ENCODE measurements around the gene UNC45B. TPM values are rescaled to one million over a fixed set of nuclear protein-coding genes. Genes with fewer than 3 reads are reported as not detected.

The UNC45B gene
- total RNA-seq, 1 donor from 2014 or later, result 2.2 TPM

DNA sequence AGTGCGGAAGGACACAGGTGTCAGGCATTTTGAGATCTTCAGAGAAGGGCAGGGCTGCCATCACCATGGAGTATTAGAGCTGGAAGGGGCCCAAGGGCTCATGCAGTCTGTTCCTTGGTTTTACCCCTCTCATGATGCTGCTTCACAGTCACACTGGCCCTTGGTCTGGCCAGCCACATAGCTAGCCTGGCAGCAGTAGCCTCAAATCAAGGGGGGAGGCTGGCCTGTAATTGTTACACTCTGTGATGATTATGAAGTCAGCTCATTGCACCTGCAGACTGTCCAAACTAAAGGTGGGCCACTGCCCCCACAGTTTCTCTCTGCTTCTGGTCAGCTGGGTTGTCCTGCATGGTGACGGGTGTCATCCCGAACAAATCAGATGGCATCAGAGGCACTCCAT lies 26.3 kb upstream of the UNC45B start, which contains the start of gene FNDC8:
FNDC8 (plus strand) TSS at position 301 of the 400 bp plus-strand sequence; CDS start at position 380, 79 bp downstream.
- H3K9me3 Mint-ChIP-seq (ENCODE audit: unreplicated experiment), result peaks cover 6% of the 10 kb centered on the region
- peaks cover 4% of the 10 kb centered on the region for H3K4me1 Mint-ChIP-seq (ENCODE audit: low read depth, unreplicated experiment)
- no peak within 1 kb of the TSS for H3K27ac Mint-ChIP-seq (ENCODE audit: unreplicated experiment)
- DNase-seq, result no peak
- peak within 1 kb of the TSS; percentile 23 for H3K4me3 Mint-ChIP-seq (ENCODE audit: unreplicated experiment)
- H3K36me3 Mint-ChIP-seq (ENCODE audit: unreplicated experiment), result no peaks in the 10 kb centered on the region
- no peak for TF ChIP-seq CTCF (IDR thresholded peaks at IDR 0.05; ENCODE audit: partially characterized antibody, unreplicated experiment)
- peaks cover 3% of the 10 kb centered on the region for H3K27me3 Mint-ChIP-seq (ENCODE audit: unreplicated experiment)

DNA sequence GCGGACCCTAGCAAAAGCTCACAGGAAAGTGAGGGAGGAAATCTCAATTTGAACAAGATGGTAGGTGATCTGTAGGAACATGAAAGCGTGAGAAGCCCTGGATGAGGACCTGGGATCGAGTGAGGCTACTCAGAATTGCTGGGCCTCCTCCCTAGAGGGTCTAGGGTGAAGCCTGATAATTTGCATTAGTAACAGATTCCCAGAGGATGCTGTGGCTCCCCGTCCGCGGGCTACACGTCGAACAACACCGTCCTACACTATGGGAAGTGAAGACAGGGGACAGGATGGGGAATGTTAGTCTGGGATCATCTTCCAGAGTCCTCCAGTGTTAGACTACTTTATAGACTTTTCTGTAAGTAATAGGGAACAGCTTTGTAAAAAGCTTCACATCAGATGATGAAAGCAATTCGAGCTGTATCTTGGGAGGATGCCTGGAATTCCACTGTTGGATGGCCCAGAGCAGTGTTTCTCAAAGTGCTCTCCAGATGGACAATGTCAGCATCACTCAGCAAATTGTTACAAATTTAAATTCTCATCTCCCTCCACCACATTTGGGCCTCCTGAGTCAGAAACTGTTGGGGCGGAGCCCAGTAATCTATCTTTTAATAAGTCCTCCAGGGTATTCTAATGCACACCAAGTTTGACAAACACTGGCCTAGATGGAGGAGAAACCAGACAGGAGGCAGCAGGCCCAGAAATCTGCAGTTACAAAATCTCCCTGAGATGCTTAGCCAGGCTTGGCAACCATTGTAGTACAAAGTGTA lies 19.7 kb upstream of the UNC45B start:
- H3K4me3 Mint-ChIP-seq (ENCODE audit: unreplicated experiment), result no peak overlapping the region
- no peak overlapping the region for H3K27ac Mint-ChIP-seq (ENCODE audit: unreplicated experiment)
- H3K27me3 Mint-ChIP-seq (ENCODE audit: unreplicated experiment), result no peaks in the 10 kb centered on the region
- TF ChIP-seq CTCF (IDR thresholded peaks at IDR 0.05; ENCODE audit: partially characterized antibody, unreplicated experiment), result no peak
- H3K4me1 Mint-ChIP-seq (ENCODE audit: low read depth, unreplicated experiment), result no peaks in the 10 kb centered on the region
- no peaks in the 10 kb centered on the region for H3K36me3 Mint-ChIP-seq (ENCODE audit: unreplicated experiment)
- H3K9me3 Mint-ChIP-seq (ENCODE audit: unreplicated experiment), result peaks cover 2% of the 10 kb centered on the region
- no peak for DNase-seq

- Mint-ChIP-seq H3K9me3 (ENCODE audit: unreplicated experiment) (peaks cover 6% of the 10 kb centered on the region), H3K27ac (ENCODE audit: unreplicated experiment) (no peak overlapping the region), H3K36me3 (ENCODE audit: unreplicated experiment) (peaks cover 8% of the 10 kb centered on the region), H3K27me3 (ENCODE audit: unreplicated experiment) (no peaks in the 10 kb centered on the region), H3K4me1 (ENCODE audit: low read depth, unreplicated experiment) (peaks cover 5% of the 10 kb centered on the region), H3K4me3 (ENCODE audit: unreplicated experiment) (no peak overlapping the region)
- no peak for TF ChIP-seq CTCF (IDR thresholded peaks at IDR 0.05; ENCODE audit: partially characterized antibody, unreplicated experiment)
- DNase-seq, result no peak
Measured at GRCh38 chr17:35129154-35129972, 18.3 kb upstream of the UNC45B start.

DNA sequence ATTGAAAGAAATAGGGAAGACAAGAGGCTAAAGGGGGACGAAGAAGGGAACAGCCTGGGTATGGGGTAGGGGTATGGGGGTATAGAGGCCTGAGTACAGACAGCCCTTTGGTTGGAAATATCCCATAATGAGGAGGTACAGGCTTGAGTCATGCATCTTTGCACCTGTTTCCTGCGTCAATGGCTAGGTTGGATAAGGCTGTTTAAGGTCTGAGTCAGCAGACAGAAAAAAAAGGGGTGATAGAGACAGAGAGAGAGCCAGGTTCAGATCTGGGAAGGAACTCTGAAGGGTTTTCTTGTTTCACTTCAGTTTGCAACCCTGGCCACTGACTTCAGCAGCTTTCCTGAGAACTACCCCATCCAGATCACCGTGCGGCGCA lies 17.7 kb upstream of the UNC45B start:
- H3K36me3 Mint-ChIP-seq (ENCODE audit: unreplicated experiment), result peaks cover 8% of the 10 kb centered on the region
- no peak for TF ChIP-seq CTCF (IDR thresholded peaks at IDR 0.05; ENCODE audit: partially characterized antibody, unreplicated experiment)
- H3K4me1 Mint-ChIP-seq (ENCODE audit: low read depth, unreplicated experiment), result peaks cover 5% of the 10 kb centered on the region
- no peak overlapping the region for H3K4me3 Mint-ChIP-seq (ENCODE audit: unreplicated experiment)
- H3K27ac Mint-ChIP-seq (ENCODE audit: unreplicated experiment), result no peak overlapping the region
- peaks cover 6% of the 10 kb centered on the region for H3K9me3 Mint-ChIP-seq (ENCODE audit: unreplicated experiment)
- no peak for DNase-seq
- H3K27me3 Mint-ChIP-seq (ENCODE audit: unreplicated experiment), result no peaks in the 10 kb centered on the region

GRCh38 chr17:35130392-35130791 lies 17.2 kb upstream of the UNC45B start:
- Mint-ChIP-seq H3K36me3 (ENCODE audit: unreplicated experiment) (peaks cover 8% of the 10 kb centered on the region), H3K4me3 (ENCODE audit: unreplicated experiment) (no peak overlapping the region), H3K9me3 (ENCODE audit: unreplicated experiment) (peaks cover 6% of the 10 kb centered on the region), H3K27me3 (ENCODE audit: unreplicated experiment) (no peaks in the 10 kb centered on the region), H3K27ac (ENCODE audit: unreplicated experiment) (no peak overlapping the region), H3K4me1 (ENCODE audit: low read depth, unreplicated experiment) (peaks cover 5% of the 10 kb centered on the region)
- no peak for TF ChIP-seq CTCF (IDR thresholded peaks at IDR 0.05; ENCODE audit: partially characterized antibody, unreplicated experiment)
- no peak for DNase-seq
